Ovary (tissue), 3 donors: ENCODE data around the gene VDAC2.
A peak's percentile ranks its signal among the peaks of the same experiment; 100 is the strongest.

ENCODE experiments used
- CTCF ChIP-seq, 3 donors: fragments of 450-650 bp in 2 of 3; fragments of 200-600 bp in 1 of 3; IDR thresholded peaks; one replicate each; pipeline versions ENCODE4 v1.5.1 to v1.8.0; 2016 to 2022; ENCODE audit warnings: antibody characterized with exemption in 3 of 3, mild to moderate bottlenecking in 1 of 3
- EP300 ChIP-seq: sonication (generic); formaldehyde crosslinking; IDR thresholded peaks from one replicate; pipeline ENCODE4 v1.6.1; 2017; ENCODE audit warnings: antibody characterized with exemption
- POLR2A ChIP-seq: fragments of 450-650 bp; IDR thresholded peaks from one replicate; pipeline ENCODE4 v1.6.1; 2017; ENCODE audit warnings: antibody characterized with exemption, mild to moderate bottlenecking, moderate library complexity
- donor health status: DM: no; HTN: no; CAD: no.

GRCh38 chr10:75210282-75211006 is at the start of gene VDAC2:
- TF ChIP-seq POLR2A (peak; percentile 74), CTCF (IDR thresholded peaks at IDR 0.05) (peak in 2 of 3 donors; percentile 43 to 49), EP300 (no peak)
